GM21786 (cell line): ENCODE measurements around the gene GRWD1.
A peak's percentile ranks its signal among the peaks of the same experiment; 100 is the strongest.

ENCODE experiments used
- ATAC-seq: cut with Tn5 transposase; IDR thresholded peaks from one replicate; pipeline ENCODE4 v1.9.1; 2021; ENCODE audit not compliant: unreplicated experiment

Gene GRWD1

DNA sequence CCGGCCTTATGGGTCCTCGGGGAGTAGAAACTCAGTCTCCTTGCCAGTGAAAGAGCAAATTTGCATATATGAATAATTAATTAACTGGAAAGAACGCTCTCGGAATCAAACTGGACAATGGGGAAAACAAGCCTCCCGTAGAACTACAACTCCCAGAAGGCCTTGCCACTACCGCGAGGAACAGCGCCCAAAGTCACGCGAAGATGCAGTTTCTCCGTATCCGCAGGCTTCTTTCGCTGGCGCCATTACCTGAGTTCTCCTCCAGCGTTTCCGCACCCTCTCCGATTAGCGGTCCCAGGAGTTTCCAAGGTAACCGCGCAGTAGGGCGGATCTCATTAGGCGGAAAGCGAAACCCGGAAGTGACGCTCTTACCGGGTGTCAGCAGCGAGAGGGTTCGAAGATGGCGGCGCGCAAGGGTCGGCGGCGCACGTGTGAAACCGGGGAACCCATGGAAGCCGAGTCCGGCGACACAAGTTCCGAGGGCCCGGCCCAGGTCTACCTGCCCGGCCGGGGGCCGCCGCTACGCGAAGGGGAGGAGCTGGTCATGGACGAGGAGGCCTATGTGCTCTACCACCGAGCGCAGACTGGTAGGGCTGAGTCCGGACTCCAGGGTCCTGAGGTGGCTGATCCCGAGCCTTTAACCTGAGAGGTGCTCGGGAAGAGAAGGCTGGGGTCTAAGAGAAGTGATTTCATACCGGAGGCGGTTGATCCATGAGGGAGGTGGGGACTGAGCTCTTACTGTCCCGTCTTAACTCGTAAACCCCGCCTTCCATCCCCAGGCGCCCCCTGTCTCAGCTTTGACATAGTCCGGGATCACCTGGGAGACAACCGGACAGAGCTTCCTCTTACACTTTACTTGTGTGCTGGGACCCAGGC lies at the start of gene GRWD1:
Gene GRWD1 (plus strand): TSS at position 378 of the 876 bp plus-strand sequence. CDS start 23 bp downstream, at position 401.
- peak; percentile 84 for ATAC-seq

DNA sequence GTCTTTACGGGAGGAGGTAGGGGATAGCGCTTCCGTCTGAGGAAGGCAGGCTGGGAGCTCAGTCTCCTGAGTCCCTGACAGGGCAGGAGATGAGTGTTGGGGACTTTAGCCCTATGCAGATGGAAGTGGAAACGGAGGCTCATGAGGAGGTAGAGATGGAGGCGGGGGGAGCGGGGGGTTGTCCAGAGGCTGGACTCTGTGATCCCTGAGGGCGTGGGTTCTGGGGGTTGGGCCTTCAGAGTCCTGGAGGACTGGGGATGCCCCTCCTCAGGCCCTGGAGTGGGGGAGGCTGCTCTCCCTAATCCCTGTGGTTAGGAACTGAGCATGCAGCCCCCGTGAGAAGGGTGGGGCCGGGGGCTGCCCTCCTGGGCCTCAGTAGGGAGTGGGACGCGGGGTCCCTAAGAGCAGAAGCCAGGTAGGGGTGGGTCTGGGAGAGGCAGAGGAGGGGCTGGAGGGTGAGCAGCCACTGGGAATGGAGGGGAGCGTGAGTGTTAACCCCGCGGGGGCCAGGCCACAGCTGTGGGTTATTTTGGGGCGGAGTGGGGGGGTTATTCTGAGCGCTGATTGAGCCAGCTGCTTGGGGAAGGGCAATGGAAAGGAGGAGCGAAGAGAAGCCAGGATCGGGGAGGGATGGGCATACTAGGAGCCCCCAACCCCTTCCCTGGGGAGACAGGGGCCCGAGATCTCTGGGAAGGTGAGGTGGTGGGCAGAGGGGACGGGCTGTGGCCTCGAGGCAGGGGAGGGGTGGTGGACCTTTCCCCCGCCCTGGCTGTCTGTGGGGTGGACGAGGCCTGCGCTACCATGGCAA lies 49.6 kb upstream of the GRWD1 start:
- ATAC-seq = no peak

DNA sequence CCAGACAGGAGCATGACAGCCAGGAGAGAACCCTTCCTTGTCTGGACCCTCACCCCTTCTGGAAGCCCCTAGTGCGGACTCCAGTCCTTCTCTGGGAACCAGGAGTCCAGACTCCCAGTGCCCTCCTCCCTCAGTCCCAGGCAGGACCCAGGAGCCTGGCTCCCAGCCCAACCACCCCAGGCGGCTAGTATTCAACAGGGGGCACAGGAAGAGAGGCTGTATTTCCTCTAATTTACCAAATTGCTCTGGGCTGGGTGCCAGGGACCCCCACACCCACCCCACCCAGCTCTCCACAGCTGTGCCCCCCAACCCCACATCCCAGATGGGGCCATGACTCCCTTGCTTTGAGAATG lies 49.0 kb upstream of the GRWD1 start:
- ATAC-seq = no peak

DNA sequence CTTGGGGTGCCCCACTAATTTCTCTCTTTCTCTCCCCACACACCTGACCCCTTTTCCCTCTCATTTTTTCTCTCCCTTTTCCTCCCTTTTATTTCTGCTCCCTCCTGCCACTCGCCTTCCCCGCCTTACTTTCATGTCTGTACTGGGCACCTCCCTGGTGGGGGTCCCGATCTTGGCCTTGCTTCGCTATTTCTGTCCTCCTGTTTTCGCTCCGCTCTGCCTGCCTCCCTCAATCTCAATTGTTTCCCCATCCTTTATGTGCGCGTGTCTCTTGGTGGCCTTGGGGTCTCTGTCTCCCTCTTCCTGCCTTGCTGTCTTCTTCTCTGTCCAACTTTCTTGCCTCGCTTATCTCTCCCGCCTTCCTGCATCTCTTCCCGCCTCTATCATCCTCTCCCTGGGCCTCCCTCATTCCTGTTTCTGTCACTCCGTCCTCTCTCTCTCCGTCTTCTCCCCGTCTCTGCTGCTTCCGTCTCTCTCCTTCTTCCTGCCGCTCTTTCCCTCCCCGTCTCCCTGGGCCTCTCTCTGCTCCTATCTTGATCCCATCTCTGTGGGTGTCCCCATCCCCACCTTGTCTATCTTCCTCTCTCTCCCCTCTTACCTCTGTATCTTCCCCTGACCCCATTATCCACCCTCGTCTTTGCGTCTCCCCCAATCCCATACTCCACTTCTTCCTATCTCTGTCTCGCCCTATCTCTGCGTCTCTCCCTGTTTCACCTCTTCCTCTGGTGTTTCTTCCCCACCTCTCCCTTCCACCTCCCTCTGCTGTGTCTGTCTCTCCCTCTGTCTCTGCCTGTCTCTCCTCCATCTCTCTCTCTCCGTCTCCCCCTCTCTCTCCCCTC lies 48.3 kb upstream of the GRWD1 start:
- ATAC-seq = no peak

DNA sequence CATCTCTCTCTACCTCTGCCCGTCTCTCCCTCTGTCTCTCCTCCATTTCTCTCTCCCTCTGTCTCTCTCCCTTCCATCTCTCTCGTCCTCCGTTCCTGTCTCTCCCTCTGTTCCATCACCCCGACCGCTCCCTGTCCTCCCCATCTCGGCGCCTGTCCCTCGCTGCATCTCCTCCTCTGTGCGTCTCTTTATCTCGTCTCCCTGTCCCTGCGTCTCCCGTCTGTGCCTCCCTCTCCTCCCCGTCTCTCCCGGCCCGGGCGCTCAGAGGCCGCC lies 47.7 kb upstream of the GRWD1 start:
- no peak for ATAC-seq

DNA sequence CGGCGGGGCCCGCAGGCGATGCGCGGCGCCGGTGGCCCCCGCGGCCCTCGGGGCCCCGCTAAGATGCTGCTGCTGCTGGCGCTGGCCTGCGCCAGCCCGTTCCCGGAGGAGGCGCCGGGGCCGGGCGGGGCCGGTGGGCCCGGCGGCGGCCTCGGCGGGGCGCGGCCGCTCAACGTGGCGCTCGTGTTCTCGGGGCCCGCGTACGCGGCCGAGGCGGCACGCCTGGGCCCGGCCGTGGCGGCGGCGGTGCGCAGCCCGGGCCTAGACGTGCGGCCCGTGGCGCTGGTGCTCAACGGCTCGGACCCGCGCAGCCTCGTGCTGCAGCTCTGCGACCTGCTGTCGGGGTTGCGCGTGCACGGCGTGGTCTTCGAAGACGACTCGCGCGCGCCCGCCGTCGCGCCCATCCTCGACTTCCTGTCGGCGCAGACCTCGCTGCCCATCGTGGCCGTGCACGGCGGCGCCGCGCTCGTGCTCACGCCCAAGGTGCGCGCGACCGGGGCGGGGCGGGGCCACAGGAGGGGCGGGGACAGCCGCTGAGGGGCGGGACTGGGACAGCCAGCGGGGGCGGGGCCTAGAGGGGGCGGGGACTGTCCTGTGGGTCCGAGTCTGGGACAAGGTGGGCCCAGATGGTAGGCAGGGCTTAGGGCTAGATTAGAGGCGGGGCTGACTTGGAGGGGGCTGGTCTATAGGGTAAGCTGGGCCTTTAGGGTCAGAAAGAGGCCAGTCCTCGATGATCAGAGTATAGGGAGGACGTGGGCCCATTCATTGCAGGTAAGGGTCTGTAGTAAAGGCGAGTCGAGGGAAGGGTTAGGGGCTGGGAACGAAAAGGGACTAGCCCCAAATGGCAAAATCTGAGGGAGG lies 47.2 kb upstream of the GRWD1 start:
- ATAC-seq = no peak

DNA sequence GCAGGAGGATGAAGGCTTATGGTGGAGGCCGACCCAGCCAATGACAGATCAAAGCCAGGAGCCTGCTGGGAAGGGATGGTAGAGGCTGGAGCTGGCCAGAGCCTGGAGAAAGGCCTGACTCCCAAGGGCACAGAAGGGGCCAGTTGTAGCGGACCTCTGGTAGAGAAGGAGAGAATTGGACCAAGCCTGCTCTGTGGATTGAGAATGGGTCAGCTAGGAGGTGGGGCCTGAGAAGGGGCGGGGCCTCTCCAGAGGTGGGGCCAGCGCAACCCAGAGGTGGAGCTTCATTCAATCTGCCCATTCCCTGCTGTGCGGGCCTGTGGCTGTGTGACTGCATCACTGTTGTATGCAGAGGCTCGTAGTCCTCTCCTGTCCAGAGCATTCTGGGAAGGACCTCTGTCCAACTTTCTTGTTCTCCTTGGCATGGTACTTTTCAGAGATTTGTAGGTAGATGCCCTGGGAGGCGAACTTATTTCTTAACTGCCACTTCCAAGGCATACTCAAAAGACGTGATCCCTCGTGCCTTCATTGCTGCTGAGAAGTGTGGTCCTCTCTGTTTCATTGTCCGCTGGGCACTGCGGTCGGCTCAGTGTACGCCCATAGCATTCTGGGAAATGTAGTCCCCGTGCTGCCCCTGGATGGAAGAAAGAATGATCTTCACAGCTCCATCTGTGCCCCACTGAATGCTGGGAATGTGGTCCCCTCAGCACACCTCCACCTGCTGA lies 45.6 kb upstream of the GRWD1 start:
- ATAC-seq = no peak

DNA sequence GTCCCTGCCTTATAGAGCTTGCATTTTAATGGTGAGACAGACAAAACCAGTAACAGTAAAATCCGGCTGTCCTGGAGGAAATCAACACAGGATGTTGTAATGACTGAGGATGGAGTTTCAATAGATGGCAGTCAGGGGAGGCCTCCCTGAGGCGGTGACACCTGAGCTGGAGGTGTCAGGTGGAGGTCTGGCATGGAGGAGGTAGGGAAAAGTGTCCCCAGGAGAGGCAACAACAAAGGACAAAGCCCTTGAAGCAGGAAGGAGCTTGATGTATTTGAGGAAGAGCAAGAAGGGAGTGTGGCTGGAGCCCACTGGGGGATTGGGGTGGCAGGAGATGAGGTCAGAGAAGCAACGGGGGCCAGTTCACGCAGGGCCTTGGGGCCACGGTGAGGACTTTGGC lies 44.5 kb upstream of the GRWD1 start:
- ATAC-seq = no peak

DNA sequence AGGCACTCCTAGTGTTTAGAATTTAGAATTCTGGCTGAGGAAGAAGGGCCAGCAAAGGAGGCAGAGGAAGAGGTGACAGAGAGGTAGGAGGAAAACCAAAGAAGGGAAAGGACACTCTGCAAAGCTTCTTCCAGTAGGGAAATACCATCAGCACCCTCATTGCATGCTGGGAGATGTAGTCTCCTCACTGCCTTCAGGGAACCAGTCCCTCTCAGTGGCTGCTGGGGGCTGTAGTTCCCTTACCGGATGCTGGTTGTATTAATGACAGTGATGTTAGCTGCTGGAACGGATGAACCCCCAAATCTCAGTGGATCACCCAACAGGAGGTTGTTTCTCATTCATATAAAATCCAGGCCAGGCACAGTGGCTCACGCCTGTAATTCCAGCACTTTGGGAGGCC lies 42.2 kb upstream of the GRWD1 start:
- peak; percentile 61 for ATAC-seq

DNA sequence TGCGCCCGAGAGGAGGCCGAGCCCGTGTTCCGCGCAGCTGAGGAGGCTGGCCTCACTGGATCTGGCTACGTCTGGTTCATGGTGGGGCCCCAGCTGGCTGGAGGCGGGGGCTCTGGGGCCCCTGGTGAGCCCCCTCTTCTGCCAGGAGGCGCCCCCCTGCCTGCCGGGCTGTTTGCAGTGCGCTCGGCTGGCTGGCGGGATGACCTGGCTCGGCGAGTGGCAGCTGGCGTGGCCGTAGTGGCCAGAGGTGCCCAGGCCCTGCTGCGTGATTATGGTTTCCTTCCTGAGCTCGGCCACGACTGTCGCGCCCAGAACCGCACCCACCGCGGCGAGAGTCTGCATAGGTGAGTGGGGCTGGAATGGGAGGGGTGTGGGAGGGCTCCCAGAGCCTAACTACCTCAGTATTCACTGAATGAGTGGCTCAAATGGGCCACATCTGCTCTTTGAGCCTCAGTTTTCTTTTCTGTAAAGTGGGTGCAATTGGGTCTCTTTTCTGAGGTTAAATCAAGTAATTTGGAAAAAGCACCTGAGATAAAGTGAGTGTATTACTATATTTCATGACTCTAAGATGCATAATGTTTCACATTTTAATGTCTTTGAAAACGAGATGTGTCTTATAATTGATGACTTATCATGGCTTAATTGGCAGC lies 40.6 kb upstream of the GRWD1 start:
- no peak for ATAC-seq

DNA sequence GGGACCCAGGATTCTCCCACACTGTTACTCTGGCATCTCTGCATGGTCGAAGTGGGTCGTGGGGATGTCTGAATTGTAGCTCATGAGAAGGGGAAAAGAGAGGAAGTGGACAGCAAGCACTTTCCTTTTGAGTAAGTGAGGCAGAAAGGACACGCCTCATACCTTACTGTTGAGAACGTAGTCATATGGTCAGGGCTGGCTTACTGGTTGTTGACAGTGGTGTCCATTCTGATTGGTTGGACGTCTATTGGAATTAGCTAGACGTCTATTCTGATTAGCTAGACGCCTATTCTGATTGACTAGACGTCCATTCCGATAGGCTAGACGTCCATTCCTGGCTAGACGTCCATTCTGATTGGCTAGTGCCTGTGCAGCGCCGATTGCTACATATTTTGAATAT lies 39.9 kb upstream of the GRWD1 start:
- no peak for ATAC-seq

DNA sequence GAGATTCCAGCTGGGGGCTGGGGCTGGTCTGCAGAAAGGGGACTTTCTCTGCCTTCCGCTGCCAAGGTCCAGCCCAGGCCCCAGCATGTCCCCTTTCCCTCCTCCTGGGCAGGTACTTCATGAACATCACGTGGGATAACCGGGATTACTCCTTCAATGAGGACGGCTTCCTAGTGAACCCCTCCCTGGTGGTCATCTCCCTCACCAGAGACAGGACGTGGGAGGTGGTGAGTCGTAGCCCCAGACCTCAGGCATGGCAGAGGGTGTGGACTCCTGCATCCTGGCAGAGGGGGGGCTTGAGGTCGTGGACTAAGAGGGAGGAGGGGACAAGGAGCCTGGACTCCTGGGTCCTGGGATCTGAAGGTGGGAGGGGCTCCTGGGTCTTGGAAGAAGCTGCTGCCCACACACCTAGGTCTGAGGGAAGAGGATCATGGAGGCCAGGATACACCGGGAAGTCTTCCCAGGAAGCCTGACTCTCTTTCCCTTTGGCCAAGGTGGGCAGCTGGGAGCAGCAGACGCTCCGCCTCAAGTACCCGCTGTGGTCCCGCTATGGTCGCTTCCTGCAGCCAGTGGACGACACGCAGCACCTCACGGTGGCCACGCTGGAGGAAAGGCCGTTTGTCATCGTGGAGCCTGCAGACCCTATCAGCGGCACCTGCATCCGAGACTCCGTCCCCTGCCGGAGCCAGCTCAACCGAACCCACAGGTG lies 31.8 kb upstream of the GRWD1 start:
- no peak for ATAC-seq

DNA sequence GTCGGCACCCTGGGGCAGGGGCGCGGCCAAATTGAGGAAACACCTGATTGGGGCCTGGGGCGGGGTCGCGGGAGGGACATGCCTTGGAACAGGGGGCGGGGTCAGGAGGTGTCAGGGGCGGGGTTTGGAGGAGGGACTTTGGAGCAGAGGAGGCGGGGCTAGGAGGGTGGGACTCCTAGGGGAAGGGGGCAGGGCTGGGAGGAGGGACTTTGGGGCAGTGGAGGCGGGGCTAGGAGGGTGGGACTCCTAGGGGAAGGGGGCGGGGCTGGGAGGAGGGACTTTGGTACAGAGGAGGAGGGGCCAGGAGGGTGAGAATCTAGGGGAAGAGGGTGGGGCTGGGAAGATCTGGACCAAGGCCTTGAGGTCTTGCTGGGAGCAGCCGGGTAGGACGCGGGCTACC lies 30.4 kb upstream of the GRWD1 start:
- no peak for ATAC-seq

DNA sequence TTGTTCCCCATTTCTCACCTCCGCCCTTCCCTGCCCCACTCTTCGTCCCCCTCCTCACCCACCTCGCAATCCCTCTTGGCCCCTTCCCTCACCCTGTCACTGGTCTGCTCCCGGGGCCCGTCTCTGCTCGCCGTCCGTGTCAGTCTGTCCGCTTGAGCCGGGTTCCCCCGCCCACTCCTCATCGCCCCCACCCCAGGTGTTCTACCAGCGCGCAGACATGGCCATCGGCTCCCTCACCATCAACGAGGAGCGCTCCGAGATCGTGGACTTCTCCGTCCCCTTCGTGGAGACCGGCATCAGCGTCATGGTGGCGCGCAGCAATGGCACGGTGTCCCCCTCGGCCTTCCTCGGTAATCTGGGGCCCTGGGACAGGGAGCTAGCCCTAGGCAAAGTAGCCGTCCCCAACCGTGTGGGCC lies 30.0 kb upstream of the GRWD1 start:
- no peak for ATAC-seq

DNA sequence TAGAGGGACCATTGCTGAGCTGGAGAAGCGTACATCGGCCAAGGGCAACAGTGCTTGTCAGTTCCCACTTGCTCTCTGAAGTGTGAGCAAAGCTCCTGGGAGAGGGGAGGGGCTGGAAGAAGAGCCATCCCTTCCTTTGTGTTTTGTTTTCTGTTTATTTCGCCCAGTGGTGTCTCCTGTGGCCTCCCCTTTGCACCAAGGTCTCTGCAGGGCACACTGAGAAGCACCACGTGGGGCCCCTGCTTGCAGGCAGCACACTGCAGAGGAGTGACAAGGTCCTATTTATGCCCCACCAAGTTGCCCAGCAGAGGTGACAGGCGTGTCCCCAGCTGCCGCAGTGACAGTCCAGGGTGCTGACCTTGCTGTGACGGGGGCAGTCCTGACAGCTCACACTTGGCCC lies 28.4 kb upstream of the GRWD1 start:
- ATAC-seq = no peak

DNA sequence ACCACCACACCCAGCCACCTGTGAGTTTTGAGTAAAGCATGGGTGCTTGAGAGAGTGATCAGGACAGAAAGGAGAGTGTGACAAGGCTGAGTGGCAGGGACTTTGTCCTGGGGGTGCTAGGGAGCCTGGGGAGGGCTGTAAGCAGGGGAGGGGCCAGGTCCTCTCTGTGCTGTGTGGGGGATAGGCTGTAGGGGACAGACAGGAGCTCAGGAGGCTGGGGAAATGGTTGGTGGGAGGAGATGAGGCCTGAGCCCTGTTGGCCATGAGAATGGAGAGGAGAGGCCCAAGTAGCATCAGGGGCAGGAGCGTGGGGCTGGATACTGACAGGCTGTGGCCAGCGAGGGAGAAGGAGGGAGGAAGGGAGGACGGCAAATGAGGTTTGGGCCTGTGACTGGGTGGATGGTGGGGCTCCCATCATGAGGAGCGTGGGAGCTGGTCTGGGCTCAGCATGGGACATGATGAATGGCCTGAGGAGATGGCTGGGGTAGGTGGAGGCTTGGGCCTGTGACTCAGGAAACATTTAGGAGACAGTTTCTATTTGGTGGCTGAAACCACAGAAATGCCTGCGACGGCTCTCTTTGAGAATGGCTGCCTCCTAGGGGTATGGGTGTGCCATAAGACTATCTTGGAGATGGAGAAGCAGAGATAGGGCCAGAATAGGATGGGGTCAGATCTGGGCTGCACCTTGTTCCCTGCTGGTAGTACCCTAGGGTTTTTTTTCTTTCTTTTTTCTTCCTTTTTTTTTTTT lies 27.3 kb upstream of the GRWD1 start:
- no peak for ATAC-seq

DNA sequence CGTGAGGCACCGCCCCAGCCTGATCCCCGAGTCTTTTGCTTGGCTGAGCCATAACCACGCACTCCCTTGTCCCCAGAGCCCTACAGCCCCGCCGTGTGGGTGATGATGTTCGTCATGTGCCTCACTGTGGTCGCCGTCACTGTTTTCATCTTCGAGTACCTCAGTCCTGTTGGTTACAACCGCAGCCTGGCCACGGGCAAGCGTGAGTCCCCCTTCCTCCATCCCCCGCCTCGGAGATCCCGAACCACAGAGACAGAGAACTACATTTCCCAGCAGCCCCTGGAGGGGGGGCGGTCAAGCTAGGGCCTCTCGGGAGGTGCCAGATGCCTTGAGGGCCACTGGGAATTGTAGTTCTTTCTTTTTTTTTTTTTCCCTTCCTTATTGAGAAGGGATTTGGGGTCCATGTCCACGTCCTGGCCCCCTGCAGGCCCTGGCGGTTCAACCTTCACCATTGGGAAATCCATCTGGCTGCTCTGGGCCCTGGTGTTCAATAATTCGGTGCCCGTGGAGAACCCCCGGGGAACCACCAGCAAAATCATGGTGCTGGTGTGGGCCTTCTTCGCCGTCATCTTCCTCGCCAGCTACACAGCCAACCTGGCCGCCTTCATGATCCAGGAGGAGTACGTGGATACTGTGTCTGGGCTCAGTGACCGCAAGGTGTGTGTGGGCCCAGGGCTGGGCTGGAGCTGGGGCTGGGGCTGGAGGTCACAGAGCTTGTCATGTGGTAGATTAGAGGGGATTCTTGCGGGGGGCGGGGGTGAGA lies 26.4 kb upstream of the GRWD1 start:
- ATAC-seq = no peak
